Sigmoid colon (tissue), 4 donors: ENCODE results near the gene IL16.

Source experiments
- CTCF ChIP-seq, 4 experiments: fragments of 450-650 bp in 3 of 4; fragments of 200-600 bp in 1 of 4; IDR thresholded peaks; one replicate each; pipeline ENCODE4 v1.5.1; 2016 to 2019; ENCODE audit warnings: antibody characterized with exemption in 4 of 4, mild to moderate bottlenecking in 3 of 4, moderate library complexity in 2 of 4
- POLR2AphosphoS5 ChIP-seq, 4 donors: sonication (generic); formaldehyde crosslinking; IDR thresholded peaks; one replicate each; pipeline ENCODE4 v1.6.1; 2017; ENCODE audit warnings: antibody characterized with exemption in 4 of 4

DNA sequence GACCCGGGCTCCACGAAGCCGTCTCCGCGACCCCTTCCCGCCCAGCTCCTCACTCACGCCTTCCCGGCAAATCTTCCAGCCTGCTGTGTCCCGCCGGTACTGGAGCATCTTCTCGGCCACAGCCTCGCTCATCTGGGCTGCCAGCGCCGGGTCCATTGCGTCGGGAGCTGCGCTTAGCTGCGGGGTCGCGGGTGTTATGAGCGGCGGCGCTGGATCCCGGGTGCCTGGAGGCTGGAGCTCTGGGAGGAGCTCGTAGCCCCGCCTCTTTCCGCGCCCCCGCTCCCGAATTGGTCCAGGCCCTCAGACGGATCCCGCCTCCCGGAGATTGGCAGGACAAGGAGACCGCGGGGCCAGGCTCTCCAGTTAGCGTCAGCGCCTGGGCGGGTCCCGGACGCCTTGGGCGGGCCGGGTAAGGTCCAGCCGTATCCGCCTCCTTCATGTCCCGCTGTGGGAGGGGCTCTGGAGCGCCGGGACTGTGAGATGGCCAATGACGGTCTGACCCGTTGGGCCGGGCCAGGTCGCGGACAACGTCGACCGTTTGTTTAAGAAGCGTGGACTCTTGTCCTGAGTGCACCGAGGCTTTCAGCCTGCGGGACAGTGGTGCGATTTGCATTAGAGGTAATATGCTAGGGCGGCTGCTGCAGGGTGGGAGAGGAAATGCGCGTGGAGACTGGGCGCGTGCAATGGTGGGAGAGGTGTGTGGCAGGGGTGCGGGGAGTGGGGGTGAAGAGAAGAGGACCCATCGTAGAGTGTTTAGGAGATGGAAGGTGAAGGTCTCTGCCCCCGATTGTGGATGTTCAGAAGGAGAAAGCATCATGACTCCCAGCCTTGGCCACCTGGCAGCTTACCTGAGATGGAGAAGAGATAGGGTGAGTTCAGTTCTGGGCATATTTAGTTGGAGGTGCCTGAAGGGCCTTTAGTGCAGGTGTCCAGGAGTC, 127.5 kb downstream of the IL16 start, which contains the start of gene STARD5:
- peak; percentile 72 to 88 (median 84) for TF ChIP-seq POLR2AphosphoS5 (IDR thresholded peaks at IDR 0.05)
- no peak for TF ChIP-seq CTCF (IDR thresholded peaks at IDR 0.05)
